ENCODE measurements around the gene C10orf71.

Gene C10orf71

DNA sequence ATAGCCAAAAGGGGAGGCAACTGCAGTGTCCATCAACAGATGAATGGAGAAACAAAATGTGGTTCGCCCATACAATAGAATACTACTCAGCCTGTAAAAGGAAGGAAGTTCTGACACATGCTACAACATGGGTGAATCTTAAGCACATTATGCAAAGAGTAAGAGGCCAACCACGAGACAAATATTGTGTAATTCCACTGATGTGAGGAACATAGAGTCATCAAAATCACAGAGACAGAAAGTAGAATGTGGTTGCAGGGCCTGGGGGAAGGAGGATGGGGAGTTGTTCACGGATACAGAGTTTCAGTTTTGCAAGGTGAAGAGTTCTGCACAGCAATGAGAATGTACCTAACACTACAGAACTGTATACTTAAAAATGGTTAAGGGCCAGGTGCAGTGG is 13.7 kb upstream of the C10orf71 start:
- no peaks in the 10 kb centered on the region for H3K9me3 ChIP-seq (ENCODE audit: control insufficient read depth, low read depth, low read length)
- H3K36me3 ChIP-seq (ENCODE audit: control insufficient read depth, low read depth, low read length), result no peaks in the 10 kb centered on the region
- H3K27ac ChIP-seq (ENCODE audit: low read length), result no peak overlapping the region
- H3K9ac ChIP-seq (ENCODE audit: low read length), result no peak overlapping the region
- H3K4me1 ChIP-seq (ENCODE audit: control insufficient read depth, low read depth, low read length), result no peaks in the 10 kb centered on the region
- no peak overlapping the region for H3K4me3 ChIP-seq (ENCODE audit: low read length)
- H3K27me3 ChIP-seq (ENCODE audit: control insufficient read depth, insufficient read depth, low read length), result no peaks in the 10 kb centered on the region

DNA sequence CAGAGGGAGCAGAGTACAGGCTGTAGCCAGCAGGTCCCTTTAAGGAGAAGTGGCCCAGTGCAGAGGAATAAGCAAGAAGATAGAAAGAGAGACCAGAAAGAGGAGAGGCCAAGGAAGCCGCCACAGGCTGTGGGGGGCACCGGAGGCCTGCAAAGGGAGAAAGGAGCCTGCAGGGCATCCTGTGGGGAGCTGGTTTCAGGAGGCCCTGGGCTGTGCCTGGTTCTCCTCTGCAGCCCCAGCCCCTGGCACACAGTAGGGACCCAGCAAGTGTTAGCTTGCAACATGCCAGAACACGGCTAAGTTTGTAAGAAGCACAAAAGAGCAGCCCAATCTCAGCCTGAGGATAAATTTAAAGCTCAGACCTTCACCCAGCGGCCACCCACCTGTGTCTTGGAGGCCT is 12.3 kb upstream of the C10orf71 start:
- Histone ChIP-seq H3K4me1 (ENCODE audit: control insufficient read depth, low read depth, low read length) (no peaks in the 10 kb centered on the region), H3K9ac (ENCODE audit: low read length) (no peak overlapping the region), H3K27me3 (ENCODE audit: control insufficient read depth, insufficient read depth, low read length) (no peaks in the 10 kb centered on the region), H3K4me3 (ENCODE audit: low read length) (no peak overlapping the region), H3K27ac (ENCODE audit: low read length) (no peak overlapping the region), H3K36me3 (ENCODE audit: control insufficient read depth, low read depth, low read length) (no peaks in the 10 kb centered on the region), H3K9me3 (ENCODE audit: control insufficient read depth, low read depth, low read length) (no peaks in the 10 kb centered on the region)

GRCh38 chr10:49287689-49288340 is 11.2 kb upstream of the C10orf71 start:
- no peaks in the 10 kb centered on the region for H3K9me3 ChIP-seq (ENCODE audit: control insufficient read depth, low read depth, low read length)
- no peak overlapping the region for H3K4me3 ChIP-seq (ENCODE audit: low read length)
- no peak overlapping the region for H3K9ac ChIP-seq (ENCODE audit: low read length)
- H3K4me1 ChIP-seq (ENCODE audit: control insufficient read depth, low read depth, low read length), result no peaks in the 10 kb centered on the region
- H3K36me3 ChIP-seq (ENCODE audit: control insufficient read depth, low read depth, low read length), result no peaks in the 10 kb centered on the region
- H3K27ac ChIP-seq (ENCODE audit: low read length), result no peak overlapping the region
- no peaks in the 10 kb centered on the region for H3K27me3 ChIP-seq (ENCODE audit: control insufficient read depth, insufficient read depth, low read length)

- Histone ChIP-seq H3K27ac (ENCODE audit: low read length) (no peak overlapping the region), H3K4me3 (ENCODE audit: low read length) (no peak overlapping the region), H3K27me3 (ENCODE audit: control insufficient read depth, insufficient read depth, low read length) (no peaks in the 10 kb centered on the region), H3K4me1 (ENCODE audit: control insufficient read depth, low read depth, low read length) (no peaks in the 10 kb centered on the region), H3K9me3 (ENCODE audit: control insufficient read depth, low read depth, low read length) (no peaks in the 10 kb centered on the region), H3K9ac (ENCODE audit: low read length) (no peak overlapping the region), H3K36me3 (ENCODE audit: control insufficient read depth, low read depth, low read length) (no peaks in the 10 kb centered on the region)
Observed at GRCh38 chr10:49288341-49289065, 10.5 kb upstream of the C10orf71 start.

GRCh38 chr10:49289480-49289879 is 9.5 kb upstream of the C10orf71 start:
- Histone ChIP-seq H3K4me3 (ENCODE audit: low read length) (no peak overlapping the region), H3K4me1 (ENCODE audit: control insufficient read depth, low read depth, low read length) (no peaks in the 10 kb centered on the region), H3K27me3 (ENCODE audit: control insufficient read depth, insufficient read depth, low read length) (no peaks in the 10 kb centered on the region), H3K36me3 (ENCODE audit: control insufficient read depth, low read depth, low read length) (no peaks in the 10 kb centered on the region), H3K9ac (ENCODE audit: low read length) (no peak overlapping the region), H3K9me3 (ENCODE audit: control insufficient read depth, low read depth, low read length) (no peaks in the 10 kb centered on the region), H3K27ac (ENCODE audit: low read length) (no peak overlapping the region)

GRCh38 chr10:49290131-49290530 is 8.8 kb upstream of the C10orf71 start:
- H3K4me3 ChIP-seq (ENCODE audit: low read length), result no peak overlapping the region
- H3K27me3 ChIP-seq (ENCODE audit: control insufficient read depth, insufficient read depth, low read length), result no peaks in the 10 kb centered on the region
- H3K9ac ChIP-seq (ENCODE audit: low read length), result no peak overlapping the region
- no peaks in the 10 kb centered on the region for H3K9me3 ChIP-seq (ENCODE audit: control insufficient read depth, low read depth, low read length)
- no peaks in the 10 kb centered on the region for H3K36me3 ChIP-seq (ENCODE audit: control insufficient read depth, low read depth, low read length)
- no peaks in the 10 kb centered on the region for H3K4me1 ChIP-seq (ENCODE audit: control insufficient read depth, low read depth, low read length)
- no peak overlapping the region for H3K27ac ChIP-seq (ENCODE audit: low read length)

- H3K36me3 ChIP-seq (ENCODE audit: control insufficient read depth, low read depth, low read length), result no peaks in the 10 kb centered on the region
- H3K4me3 ChIP-seq (ENCODE audit: low read length), result no peak overlapping the region
- no peaks in the 10 kb centered on the region for H3K4me1 ChIP-seq (ENCODE audit: control insufficient read depth, low read depth, low read length)
- no peak overlapping the region for H3K9ac ChIP-seq (ENCODE audit: low read length)
- no peak overlapping the region for H3K27ac ChIP-seq (ENCODE audit: low read length)
- no peaks in the 10 kb centered on the region for H3K27me3 ChIP-seq (ENCODE audit: control insufficient read depth, insufficient read depth, low read length)
- H3K9me3 ChIP-seq (ENCODE audit: control insufficient read depth, low read depth, low read length), result no peaks in the 10 kb centered on the region
Observed at GRCh38 chr10:49290607-49291006, 8.4 kb upstream of the C10orf71 start.

DNA sequence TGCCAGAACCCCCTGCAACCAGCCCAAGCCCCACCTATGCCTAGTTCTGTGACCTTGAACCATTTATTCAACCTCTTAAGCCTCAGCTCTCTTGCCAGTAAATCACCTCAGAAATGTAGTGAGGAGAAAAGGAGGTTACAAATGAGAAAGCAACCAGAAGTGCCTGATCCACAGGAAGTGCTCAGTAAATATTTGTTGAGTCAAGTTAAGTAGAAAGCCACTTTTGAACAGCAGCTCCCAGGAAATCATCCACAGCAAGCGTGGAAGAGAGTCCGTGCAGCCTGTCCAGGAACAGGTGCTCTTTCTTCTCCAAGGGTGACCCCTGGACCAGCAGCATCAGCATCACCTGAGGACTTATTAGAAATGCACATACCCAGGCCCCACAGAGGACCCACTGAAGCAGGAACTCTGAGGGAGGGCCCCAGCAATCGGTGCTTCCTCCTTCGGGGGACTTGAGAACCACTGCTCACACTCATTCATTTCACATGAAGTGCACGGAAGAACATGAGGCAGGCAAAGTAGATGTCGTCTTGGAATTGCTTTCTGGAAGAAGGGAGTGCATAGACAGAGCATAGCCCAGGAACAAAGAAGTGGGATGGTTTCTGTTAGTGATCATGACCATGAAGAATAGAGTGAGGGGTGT is 6.3 kb upstream of the C10orf71 start:
- Histone ChIP-seq H3K4me3 (ENCODE audit: low read length) (no peak overlapping the region), H3K4me1 (ENCODE audit: control insufficient read depth, low read depth, low read length) (peaks cover 2% of the 10 kb centered on the region), H3K27ac (ENCODE audit: low read length) (no peak overlapping the region), H3K9me3 (ENCODE audit: control insufficient read depth, low read depth, low read length) (no peaks in the 10 kb centered on the region), H3K9ac (ENCODE audit: low read length) (no peak overlapping the region), H3K36me3 (ENCODE audit: control insufficient read depth, low read depth, low read length) (no peaks in the 10 kb centered on the region), H3K27me3 (ENCODE audit: control insufficient read depth, insufficient read depth, low read length) (no peaks in the 10 kb centered on the region)

- Histone ChIP-seq H3K4me1 (ENCODE audit: control insufficient read depth, low read depth, low read length) (peaks cover 7% of the 10 kb centered on the region), H3K9ac (ENCODE audit: low read length) (no peak overlapping the region), H3K4me3 (ENCODE audit: low read length) (no peak overlapping the region), H3K27ac (ENCODE audit: low read length) (no peak overlapping the region), H3K27me3 (ENCODE audit: control insufficient read depth, insufficient read depth, low read length) (no peaks in the 10 kb centered on the region), H3K36me3 (ENCODE audit: control insufficient read depth, low read depth, low read length) (no peaks in the 10 kb centered on the region), H3K9me3 (ENCODE audit: control insufficient read depth, low read depth, low read length) (no peaks in the 10 kb centered on the region)
Observed at GRCh38 chr10:49293208-49293603, 5.8 kb upstream of the C10orf71 start.

GRCh38 chr10:49294731-49295130 is 4.2 kb upstream of the C10orf71 start:
- peaks cover 9% of the 10 kb centered on the region for H3K4me1 ChIP-seq (ENCODE audit: control insufficient read depth, low read depth, low read length)
- H3K4me3 ChIP-seq (ENCODE audit: low read length), result no peak overlapping the region
- H3K27me3 ChIP-seq (ENCODE audit: control insufficient read depth, insufficient read depth, low read length), result no peaks in the 10 kb centered on the region
- H3K36me3 ChIP-seq (ENCODE audit: control insufficient read depth, low read depth, low read length), result no peaks in the 10 kb centered on the region
- no peak overlapping the region for H3K27ac ChIP-seq (ENCODE audit: low read length)
- no peaks in the 10 kb centered on the region for H3K9me3 ChIP-seq (ENCODE audit: control insufficient read depth, low read depth, low read length)
- no peak overlapping the region for H3K9ac ChIP-seq (ENCODE audit: low read length)

DNA sequence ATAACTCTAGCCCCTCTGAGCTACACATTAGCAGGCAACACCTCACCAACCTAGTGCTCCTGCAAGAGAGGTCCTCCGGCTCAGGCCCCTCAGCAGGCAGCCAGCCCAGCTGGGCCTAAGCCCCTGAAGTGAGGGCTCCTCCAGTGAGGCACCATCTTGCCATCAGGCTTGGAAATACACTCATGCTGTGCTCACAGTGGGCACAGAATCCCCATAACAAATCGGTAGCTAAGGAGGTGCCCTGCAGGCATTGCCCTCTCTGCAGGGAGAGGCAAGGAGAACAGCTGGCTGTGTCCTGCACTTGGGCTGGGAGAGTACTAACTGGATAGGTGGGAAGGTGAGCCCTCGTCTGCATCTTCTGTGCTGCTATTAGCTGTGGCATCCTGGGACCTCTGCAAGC is 3.7 kb upstream of the C10orf71 start:
- H3K36me3 ChIP-seq (ENCODE audit: control insufficient read depth, low read depth, low read length), result no peaks in the 10 kb centered on the region
- H3K9ac ChIP-seq (ENCODE audit: low read length), result no peak overlapping the region
- H3K9me3 ChIP-seq (ENCODE audit: control insufficient read depth, low read depth, low read length), result no peaks in the 10 kb centered on the region
- H3K27ac ChIP-seq (ENCODE audit: low read length), result no peak overlapping the region
- no peak overlapping the region for H3K4me3 ChIP-seq (ENCODE audit: low read length)
- peaks cover 9% of the 10 kb centered on the region for H3K4me1 ChIP-seq (ENCODE audit: control insufficient read depth, low read depth, low read length)
- no peaks in the 10 kb centered on the region for H3K27me3 ChIP-seq (ENCODE audit: control insufficient read depth, insufficient read depth, low read length)

- H3K4me3 ChIP-seq (ENCODE audit: low read length), result no peak overlapping the region
Observed at GRCh38 chr10:49296382-49296781, 2.6 kb upstream of the C10orf71 start.

More at GRCh38 chr10:49296382-49296781, 2.6 kb upstream of the C10orf71 start:
- Histone ChIP-seq H3K9me3 (ENCODE audit: control insufficient read depth, low read depth, low read length) (no peaks in the 10 kb centered on the region), H3K27me3 (ENCODE audit: control insufficient read depth, insufficient read depth, low read length) (no peaks in the 10 kb centered on the region), H3K36me3 (ENCODE audit: control insufficient read depth, low read depth, low read length) (no peaks in the 10 kb centered on the region), H3K27ac (ENCODE audit: low read length) (no peak overlapping the region), H3K4me1 (ENCODE audit: control insufficient read depth, low read depth, low read length) (peaks cover 9% of the 10 kb centered on the region), H3K9ac (ENCODE audit: low read length) (no peak overlapping the region)

Measured in iPS-18a (cell line).